HL-60/S4 (cell line): ENCODE data around the gene SETX.

Experiments
- in situ Hi-C: fragments of 300-500 bp; cut with MboI; formaldehyde crosslinking; loops from 2 replicates; pipeline ENCODE4 v1.14.3; 2022; ENCODE audit warnings: low sequenced_read_pairs

SETX gene

DNA sequence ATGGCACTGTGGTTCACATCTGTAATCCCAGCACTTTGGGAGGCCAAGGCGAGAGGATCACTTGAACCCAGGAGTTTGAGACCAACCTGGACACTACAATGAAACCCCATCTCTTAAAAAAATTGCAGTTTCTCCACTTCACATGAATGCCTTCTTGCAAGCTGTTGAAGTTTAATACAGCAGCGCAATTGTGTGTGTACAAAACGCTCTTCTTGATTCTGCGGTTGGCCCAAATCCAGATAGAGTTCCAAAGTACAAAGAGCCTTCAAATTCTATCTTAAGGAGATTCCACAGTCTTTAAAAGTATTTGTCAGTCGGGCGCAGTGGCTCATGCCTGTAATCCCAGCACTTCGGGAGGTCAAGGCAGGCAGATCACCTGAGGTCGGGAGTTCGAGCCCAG is 9.3 kb upstream of the SETX start:
- in situ Hi-C loops, result no loop called here

DNA sequence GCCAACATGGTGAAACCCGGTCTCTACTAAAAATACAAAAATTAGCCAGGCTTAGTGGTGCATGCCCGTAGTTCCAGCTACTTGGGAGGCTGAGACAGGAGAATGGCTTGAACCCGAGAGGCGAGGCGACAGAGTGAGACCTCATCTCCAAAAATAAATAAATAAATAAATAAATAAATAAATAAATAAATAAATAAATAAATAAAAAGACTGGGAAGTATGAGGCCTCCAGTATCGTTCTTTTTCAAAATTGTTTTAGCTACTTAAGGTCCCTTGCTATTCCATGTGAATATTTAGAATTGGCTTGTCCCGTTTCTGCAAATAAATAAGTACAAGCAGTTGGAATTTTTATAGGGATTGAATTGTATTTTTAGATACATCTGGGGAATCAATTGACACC is 3.0 kb upstream of the SETX start:
- in situ Hi-C loops, result no loop called here

DNA sequence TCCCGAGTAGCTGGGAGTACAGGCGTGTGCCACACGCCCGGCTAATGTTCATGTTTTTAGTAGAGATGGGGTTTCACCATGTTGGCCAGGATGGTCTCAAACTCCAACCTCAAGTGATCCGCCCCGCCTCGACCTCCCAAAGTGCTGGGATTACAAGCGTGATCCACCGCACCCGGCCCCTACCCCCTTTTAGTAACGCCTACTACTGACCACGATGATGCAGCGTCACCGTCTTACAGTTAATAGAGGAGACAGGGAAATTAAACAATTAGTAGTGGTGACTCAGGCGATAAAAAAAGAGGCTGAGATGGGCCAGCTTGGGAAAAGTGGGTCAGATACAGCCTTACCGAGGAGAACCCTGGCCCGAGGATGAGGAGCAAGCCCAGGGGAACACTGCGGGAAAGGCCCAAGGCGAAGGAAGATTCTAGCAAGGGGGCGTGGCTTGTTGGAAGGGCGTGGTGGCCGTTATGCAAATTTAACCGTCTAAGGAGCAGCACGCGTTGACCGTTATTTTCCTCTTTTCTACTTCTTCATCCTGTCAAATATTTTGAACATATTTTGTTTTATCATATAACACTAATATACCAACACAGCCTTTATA is 1.6 kb upstream of the SETX start:
- in situ Hi-C loops, result no loop called here

DNA sequence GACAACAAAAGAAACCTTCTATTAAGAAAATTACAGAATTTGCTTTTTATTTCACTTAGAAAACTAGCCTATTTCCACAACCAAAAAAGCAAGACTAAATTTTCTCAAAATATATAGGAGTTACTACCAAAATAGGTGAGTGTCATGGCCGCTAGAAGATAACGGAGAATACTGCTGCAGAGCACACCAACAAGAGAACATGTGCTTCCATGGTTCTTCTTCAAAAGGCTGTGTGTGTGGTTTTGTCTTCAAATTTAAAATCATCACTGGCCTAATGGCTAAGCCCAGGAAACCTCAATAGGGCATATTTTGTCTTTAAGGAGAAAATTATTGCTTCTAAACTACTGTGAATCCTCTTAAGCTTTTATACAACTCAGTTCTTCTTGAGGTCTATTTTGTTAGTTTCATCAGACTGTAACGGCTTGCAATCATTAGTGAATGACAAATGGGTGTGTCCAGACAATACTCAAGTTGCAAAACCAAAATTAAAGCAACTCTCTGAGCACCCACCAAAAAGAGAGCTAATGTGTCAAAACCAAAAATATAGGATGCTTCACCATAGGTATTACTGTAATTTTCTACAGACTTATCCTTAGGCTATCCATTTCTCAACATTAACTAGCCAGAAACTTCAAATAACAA is 3.3 kb downstream of the SETX start:
- in situ Hi-C loops, result no loop called here

DNA sequence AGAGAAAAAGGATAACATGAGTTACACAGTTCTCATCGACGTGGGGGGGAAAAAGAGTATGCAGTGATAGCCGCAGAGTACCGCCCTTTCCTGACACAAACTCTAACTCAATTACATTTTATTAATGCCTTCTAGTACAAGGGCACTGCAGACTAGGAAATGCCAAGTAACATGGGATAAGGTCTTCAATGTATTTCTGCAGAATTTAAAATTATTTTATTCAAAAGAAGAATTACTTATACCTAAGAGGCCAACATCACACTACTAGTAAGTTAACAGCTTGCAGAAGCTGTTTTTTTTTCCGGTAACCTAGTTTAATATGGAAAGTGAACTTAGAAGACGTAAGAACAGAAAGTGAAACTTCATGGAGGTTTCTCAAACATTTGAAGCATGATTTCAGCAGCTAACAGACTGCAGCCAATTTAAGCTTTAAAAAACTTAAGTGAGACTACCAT is 3.9 kb downstream of the SETX start:
- in situ Hi-C loops, result no loop called here

GRCh38 chr9:132348676-132349075 is 6.1 kb downstream of the SETX start:
- in situ Hi-C loops, result no loop called here

DNA sequence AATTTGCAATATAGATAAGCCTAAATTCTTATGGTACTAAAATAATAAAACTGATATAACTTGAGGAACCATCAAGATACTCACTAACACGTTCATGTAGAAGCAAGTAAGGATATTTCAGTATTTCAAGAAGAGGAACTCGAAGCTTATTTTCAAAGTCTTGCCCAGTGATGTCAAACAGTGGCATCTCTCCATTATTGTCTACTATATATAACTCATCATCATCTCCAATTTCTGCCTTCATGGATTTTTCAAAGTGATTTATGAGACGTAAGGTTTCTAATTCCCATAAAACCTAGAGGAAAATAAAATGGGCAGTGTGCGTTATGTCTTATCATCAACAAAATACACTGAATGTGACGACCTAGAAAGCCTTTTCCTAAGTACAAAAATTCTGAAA is 8.6 kb downstream of the SETX start:
- in situ Hi-C loops, result no loop called here

GRCh38 chr9:132341177-132341840 is 13.5 kb downstream of the SETX start:
- in situ Hi-C loops, result no loop called here

- in situ Hi-C loops, result no loop called here
Observed at GRCh38 chr9:132334364-132334763, 20.4 kb downstream of the SETX start.

DNA sequence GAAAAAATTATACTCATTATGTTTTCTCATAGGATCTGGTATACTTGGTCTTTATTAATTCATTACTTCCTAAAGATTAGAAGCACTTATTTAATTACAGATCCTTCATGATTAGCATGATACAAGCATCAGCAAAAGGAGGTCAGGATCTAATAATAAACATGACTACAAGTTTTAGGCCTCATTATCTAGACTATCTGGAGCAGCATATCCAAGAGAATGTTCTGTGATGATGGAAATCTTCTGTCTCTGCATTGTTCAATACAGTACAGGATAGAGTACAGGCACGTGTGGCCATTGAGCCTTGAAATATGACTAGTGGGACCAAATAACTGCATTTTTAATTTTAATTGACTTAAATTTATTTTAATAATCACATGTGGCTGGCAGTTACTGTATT is 21.2 kb downstream of the SETX start:
- in situ Hi-C loops, result no loop called here

DNA sequence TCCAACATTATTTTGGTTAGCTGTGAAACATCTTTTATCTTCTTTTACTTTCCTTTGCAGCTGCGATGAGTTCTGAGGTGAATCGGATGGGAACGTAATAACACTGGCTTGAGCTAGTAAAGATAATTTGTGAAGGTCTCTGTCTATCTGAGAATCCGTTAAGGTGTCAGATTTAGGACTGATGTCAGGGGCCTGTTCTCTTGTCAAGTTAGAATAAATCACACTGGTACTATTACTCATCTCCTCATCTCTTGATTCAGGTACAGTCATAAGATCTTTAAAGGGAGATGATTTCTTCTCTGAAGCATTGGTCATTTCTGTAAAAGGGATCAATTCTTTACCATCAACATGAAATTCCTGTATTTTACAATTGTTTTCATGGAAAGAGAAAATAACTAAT is 26.2 kb downstream of the SETX start:
- in situ Hi-C loops, result no loop called here

- in situ Hi-C loops, result no loop called here
Observed at GRCh38 chr9:132327537-132327936, 27.2 kb downstream of the SETX start.

DNA sequence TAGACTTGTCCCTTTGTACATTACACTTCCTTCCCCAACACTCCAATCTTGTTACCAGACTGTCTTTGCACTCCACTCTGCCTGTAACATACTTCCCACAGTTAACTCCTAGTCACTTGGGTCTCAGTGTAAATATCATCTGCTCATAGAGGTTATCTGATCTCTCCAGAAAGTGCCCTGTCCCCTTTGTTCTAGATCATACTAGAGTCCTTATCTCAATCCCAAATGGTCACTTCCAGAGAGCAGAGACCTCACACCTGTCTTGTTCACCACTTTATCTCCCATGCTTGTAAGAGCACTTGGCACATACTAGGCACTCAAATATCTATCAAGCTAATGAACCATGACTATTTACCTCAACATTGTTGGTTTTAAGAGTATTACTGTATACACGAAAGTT is 30.4 kb downstream of the SETX start:
- in situ Hi-C loops, result no loop called here

GRCh38 chr9:132319421-132320110 is 35.2 kb downstream of the SETX start:
- in situ Hi-C loops, result no loop called here

GRCh38 chr9:132312873-132313272 is 41.9 kb downstream of the SETX start:
- in situ Hi-C loops, result no loop called here

DNA sequence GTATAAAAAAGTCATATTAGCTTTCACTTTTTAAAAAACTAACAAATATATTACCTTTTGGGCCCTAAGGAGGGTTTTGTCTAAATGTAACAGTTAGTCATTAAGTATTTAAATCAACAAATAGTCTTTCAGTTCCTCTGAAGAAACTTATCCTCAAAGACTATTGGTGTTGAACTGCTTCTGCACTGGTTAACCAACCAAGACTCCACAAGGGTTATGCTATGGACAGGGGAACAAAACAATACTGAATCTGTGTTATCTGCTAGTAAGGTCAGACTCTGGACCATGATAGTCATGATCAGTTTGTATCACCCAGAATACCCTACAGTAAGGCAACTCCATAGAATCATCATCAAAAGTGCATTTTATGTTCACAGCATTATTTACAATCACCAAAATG is 42.4 kb downstream of the SETX start:
- in situ Hi-C loops, result no loop called here

- in situ Hi-C loops, result no loop called here
Observed at GRCh38 chr9:132311978-132312377, 42.8 kb downstream of the SETX start.

GRCh38 chr9:132309056-132309455 is 45.7 kb downstream of the SETX start:
- in situ Hi-C loops, result no loop called here

GRCh38 chr9:132301521-132301920 is 53.3 kb downstream of the SETX start:
- in situ Hi-C loops, result no loop called here

DNA sequence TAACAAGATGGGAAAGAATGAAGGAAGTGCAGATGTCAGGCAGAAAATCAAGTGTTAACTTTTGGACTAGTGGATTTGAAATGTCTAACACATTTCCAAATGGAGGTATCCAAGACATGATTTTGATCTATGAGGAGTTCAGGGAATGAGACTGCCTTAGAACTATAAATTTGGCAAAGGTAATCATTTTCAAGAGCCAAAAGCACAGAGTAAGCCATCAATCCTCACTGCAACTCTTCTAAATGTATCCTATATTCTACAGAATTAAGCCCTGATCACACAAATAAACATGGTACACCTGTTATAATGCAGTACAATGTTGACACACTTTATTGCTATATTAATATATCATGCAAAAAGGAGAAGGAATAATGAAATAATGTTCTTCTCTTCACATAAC is 55.6 kb downstream of the SETX start:
- in situ Hi-C loops, result no loop called here

DNA sequence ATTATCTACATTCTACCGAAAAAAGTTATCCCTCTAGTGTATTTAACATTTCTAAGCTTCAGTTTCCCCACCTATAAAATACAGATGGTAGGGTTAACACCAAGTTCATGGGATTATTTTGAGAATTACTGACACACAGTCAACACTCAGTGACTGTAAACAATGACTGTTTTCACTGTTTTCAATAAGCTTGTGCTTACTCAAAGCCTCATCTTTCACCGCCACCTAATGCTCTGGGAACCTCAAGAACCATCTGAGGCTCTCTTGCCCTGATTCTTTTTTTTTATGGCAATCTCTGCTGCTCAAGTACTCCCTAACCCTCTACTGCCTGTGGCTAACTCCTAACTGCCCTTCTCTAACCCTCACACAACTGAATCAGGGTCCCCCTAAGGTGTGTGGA is 59.6 kb downstream of the SETX start:
- in situ Hi-C loops, result no loop called here

DNA sequence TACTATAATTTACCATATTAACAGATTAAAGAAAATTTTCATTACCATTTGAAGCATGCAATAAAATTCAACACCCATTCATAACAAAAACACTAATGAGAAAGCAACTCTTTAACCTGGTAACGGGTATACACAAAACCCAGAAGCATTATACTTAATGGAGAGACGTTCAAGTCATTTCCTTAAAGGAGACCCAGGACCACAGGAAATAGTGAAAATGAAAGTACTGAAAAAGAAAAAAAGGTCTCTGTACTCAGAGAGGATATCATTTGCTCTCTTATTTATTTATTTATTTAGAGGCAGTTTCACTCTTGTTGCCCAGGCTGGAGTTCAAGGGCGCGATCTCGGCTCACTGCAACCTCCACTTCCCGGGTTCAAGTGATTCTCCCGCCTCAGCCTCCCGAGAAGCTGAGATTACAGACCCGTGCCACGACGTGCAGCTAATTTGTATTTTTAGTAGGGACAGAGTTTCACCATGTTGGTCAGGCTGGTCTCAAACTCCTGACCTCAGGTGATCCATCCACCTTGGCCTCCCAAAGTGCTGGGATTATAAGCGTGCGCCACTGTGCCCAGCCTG is 61.6 kb downstream of the SETX start:
- in situ Hi-C loops, result no loop called here
